HEK293 (cell line): ENCODE measurements around the gene ZNF335.
A peak's percentile ranks its signal among the peaks of the same experiment; 100 is the strongest.

Experiments
- CTCF ChIP-seq: fragments of 450-650 bp; formaldehyde crosslinking; IDR thresholded peaks from 2 replicates; pipeline ENCODE4 v1.5.1; 2016; ENCODE audit warnings: missing biosample characterization, missing genetic modification characterization
- KLF9 ChIP-seq: fragments of 450-650 bp; formaldehyde crosslinking; IDR thresholded peaks from 2 replicates; pipeline ENCODE4 v1.5.1; 2016; ENCODE audit warnings: missing biosample characterization, missing genetic modification characterization, low read depth
- WT1 ChIP-seq: fragments of 450-650 bp; formaldehyde crosslinking; IDR thresholded peaks from 2 replicates; pipeline ENCODE4 v1.5.1; 2016; ENCODE audit warnings: missing biosample characterization, missing genetic modification characterization
- ZBTB8A ChIP-seq: fragments of 450-650 bp; formaldehyde crosslinking; IDR thresholded peaks from 2 replicates; pipeline ENCODE4 v1.5.1; 2016; ENCODE audit warnings: missing biosample characterization, missing genetic modification characterization
- ZNF23 ChIP-seq: fragments of 450-650 bp; formaldehyde crosslinking; IDR thresholded peaks from 2 replicates; pipeline ENCODE4 v1.5.1; 2016; ENCODE audit warnings: missing biosample characterization, missing genetic modification characterization, borderline replicate concordance
- TF ChIP-seq, protein P1 (sequence below): fragments of 450-650 bp; formaldehyde crosslinking; optimal IDR thresholded peaks from 2 replicates; pipeline ENCODE3; 2016; ENCODE audit warnings: missing biosample characterization, mild to moderate bottlenecking, missing genetic modification characterization
- TF ChIP-seq, protein P2 (sequence below): fragments of 450-650 bp; IDR thresholded peaks from 2 replicates; pipeline ENCODE4 v1.5.1; 2018; ENCODE audit warnings: missing biosample characterization, missing genetic modification characterization
- TF ChIP-seq, protein P3 (sequence below): fragments of 450-650 bp; formaldehyde crosslinking; IDR thresholded peaks from 2 replicates; pipeline ENCODE4 v1.5.1; 2016; ENCODE audit warnings: missing biosample characterization, missing genetic modification characterization
- TF ChIP-seq, protein P4 (sequence below): fragments of 450-650 bp; formaldehyde crosslinking; IDR thresholded peaks from 2 replicates; pipeline ENCODE4 v1.5.1; 2016; ENCODE audit warnings: missing biosample characterization, missing genetic modification characterization
- TF ChIP-seq, protein P5 (sequence below): sonication (generic); formaldehyde crosslinking; IDR thresholded peaks from 2 replicates; pipeline ENCODE4 v1.8.1; 2022; ENCODE audit warnings: mild to moderate bottlenecking, moderate library complexity, missing genetic modification reagents

- TF ChIP-seq CTCF (tag by site-specific recombination) (peak; percentile 23; the same call in 1 of the 2 replicates), ZNF23 (tag by site-specific recombination) (no peak), KLF9 (tag by site-specific recombination) (no peak), ZBTB8A (tag by site-specific recombination) (no peak), WT1 (no peak)
- TF ChIP-seq, protein P1, sequence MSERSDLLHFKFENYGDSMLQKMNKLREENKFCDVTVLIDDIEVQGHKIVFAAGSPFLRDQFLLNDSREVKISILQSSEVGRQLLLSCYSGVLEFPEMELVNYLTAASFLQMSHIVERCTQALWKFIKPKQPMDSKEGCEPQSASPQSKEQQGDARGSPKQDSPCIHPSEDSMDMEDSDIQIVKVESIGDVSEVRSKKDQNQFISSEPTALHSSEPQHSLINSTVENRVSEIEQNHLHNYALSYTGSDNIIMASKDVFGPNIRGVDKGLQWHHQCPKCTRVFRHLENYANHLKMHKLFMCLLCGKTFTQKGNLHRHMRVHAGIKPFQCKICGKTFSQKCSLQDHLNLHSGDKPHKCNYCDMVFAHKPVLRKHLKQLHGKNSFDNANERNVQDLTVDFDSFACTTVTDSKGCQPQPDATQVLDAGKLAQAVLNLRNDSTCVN (tag by site-specific recombination) = no peak
- TF ChIP-seq, protein P2, sequence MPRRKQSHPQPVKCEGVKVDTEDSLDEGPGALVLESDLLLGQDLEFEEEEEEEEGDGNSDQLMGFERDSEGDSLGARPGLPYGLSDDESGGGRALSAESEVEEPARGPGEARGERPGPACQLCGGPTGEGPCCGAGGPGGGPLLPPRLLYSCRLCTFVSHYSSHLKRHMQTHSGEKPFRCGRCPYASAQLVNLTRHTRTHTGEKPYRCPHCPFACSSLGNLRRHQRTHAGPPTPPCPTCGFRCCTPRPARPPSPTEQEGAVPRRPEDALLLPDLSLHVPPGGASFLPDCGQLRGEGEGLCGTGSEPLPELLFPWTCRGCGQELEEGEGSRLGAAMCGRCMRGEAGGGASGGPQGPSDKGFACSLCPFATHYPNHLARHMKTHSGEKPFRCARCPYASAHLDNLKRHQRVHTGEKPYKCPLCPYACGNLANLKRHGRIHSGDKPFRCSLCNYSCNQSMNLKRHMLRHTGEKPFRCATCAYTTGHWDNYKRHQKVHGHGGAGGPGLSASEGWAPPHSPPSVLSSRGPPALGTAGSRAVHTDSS (tag by site-specific recombination) = no peak
- TF ChIP-seq, protein P3, sequence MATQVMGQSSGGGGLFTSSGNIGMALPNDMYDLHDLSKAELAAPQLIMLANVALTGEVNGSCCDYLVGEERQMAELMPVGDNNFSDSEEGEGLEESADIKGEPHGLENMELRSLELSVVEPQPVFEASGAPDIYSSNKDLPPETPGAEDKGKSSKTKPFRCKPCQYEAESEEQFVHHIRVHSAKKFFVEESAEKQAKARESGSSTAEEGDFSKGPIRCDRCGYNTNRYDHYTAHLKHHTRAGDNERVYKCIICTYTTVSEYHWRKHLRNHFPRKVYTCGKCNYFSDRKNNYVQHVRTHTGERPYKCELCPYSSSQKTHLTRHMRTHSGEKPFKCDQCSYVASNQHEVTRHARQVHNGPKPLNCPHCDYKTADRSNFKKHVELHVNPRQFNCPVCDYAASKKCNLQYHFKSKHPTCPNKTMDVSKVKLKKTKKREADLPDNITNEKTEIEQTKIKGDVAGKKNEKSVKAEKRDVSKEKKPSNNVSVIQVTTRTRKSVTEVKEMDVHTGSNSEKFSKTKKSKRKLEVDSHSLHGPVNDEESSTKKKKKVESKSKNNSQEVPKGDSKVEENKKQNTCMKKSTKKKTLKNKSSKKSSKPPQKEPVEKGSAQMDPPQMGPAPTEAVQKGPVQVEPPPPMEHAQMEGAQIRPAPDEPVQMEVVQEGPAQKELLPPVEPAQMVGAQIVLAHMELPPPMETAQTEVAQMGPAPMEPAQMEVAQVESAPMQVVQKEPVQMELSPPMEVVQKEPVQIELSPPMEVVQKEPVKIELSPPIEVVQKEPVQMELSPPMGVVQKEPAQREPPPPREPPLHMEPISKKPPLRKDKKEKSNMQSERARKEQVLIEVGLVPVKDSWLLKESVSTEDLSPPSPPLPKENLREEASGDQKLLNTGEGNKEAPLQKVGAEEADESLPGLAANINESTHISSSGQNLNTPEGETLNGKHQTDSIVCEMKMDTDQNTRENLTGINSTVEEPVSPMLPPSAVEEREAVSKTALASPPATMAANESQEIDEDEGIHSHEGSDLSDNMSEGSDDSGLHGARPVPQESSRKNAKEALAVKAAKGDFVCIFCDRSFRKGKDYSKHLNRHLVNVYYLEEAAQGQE (tag by site-specific recombination) = no peak
- TF ChIP-seq, protein P4, sequence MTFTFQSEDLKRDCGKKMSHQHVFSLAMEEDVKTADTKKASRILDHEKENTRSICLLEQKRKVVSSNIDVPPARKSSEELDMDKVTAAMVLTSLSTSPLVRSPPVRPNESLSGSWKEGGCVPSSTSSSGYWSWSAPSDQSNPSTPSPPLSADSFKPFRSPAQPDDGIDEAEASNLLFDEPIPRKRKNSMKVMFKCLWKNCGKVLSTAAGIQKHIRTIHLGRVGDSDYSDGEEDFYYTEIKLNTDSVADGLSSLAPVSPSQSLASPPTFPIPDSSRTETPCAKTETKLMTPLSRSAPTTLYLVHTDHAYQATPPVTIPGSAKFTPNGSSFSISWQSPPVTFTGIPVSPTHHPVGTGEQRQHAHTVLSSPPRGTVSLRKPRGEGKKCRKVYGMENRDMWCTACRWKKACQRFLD (tag by site-specific recombination) = no peak
- TF ChIP-seq, protein P5, sequence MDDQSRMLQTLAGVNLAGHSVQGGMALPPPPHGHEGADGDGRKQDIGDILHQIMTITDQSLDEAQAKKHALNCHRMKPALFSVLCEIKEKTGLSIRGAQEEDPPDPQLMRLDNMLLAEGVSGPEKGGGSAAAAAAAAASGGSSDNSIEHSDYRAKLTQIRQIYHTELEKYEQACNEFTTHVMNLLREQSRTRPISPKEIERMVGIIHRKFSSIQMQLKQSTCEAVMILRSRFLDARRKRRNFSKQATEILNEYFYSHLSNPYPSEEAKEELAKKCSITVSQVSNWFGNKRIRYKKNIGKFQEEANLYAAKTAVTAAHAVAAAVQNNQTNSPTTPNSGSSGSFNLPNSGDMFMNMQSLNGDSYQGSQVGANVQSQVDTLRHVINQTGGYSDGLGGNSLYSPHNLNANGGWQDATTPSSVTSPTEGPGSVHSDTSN (CRISPR knock-in tag) = no peak
These were observed 13.6 kb upstream of the ZNF335 start for GRCh38 chr20:45985573-45985972.
